GM18858 (cell line): ENCODE measurements around the gene PRKCA.
A peak's percentile ranks its signal among the peaks of the same experiment; 100 is the strongest.
"Not testable (repeated sequence)": the region's sequence is repeated elsewhere in the genome, so short reads cannot be mapped to it uniquely, and the experiment has no call there.

ENCODE experiments used
- ATAC-seq: cut with Tn5 transposase; IDR thresholded peaks from one replicate; pipeline ENCODE4 v1.9.1; 2021; ENCODE audit not compliant: unreplicated experiment

Gene PRKCA

GRCh38 chr17:66435182-66435581 lies 132.8 kb downstream of the PRKCA start:
- ATAC-seq = no peak

- ATAC-seq = no peak
Measured at GRCh38 chr17:66436631-66437030, 134.2 kb downstream of the PRKCA start.

GRCh38 chr17:66437476-66438026 lies 135.1 kb downstream of the PRKCA start:
- no peak for ATAC-seq

DNA sequence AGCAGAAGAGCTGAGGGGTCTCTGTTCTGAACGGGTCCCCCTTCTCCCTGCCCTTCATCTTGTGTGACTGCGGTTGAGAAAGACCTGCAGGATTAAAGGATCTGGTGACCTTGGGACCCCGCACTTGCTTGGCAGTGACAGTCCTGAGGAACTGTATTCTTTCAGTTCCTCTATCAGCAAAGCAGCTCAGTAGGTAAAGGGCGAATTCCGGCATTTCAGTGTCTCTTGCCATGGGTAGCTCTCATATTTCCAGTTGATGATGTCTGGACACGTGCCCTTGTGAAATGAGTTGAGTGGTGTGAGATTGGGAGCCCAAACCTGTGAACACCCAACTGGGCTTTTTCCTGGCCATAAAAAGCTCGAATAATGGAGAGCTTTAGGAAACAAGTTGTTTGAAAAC lies 135.7 kb downstream of the PRKCA start:
- ATAC-seq = no peak

DNA sequence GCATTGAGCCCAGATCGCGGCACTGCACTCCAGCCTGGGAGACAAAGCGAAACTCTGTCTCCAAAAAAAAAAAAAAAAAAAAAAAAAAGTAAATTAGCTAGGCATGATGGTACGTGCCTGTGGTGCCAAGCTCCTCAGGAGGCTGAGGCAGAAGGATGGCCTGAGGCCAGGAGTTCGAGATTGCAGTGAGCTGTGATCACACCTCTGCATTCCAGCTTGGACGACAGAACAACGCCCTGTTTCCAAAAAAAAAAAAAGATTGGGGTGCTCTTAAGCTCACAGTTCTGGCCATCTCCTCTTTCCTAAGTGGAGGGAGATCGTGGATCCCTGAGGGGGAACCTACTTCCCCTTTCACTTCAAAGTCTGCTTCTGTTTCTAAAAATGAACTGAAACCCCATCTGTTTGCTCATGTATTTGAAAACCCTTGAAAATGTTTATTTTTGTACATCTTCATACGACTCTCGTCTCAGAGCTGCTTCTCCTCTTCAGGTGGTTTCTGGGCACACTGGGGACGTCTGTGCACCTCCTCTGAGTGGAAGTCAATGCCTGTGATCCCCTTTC lies 138.8 kb downstream of the PRKCA start:
- peak; percentile 88 for ATAC-seq

- no peak for ATAC-seq
Measured at GRCh38 chr17:66443166-66443565, 140.8 kb downstream of the PRKCA start.

- no peak for ATAC-seq
Measured at GRCh38 chr17:66443606-66444005, 141.2 kb downstream of the PRKCA start.

DNA sequence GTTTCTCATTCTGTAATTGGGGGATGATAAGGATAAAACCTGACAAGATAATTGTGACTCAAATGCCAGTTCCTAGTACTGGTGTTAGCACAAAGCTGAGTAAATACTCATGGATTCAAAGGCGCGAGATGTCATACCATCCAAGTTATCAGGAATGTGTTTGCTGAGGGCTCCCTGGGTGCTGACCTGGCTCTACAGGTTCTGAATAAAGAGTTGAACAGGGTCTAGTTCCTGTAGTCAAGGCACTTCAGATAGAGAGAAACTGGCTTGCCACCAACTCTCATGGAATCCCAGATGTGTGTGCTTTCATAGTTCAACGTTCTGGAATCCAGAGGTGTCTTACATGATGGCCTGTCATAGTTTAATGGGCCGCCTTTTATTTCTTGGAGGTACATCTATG lies 141.6 kb downstream of the PRKCA start:
- no peak for ATAC-seq

GRCh38 chr17:66445229-66445628 lies 142.8 kb downstream of the PRKCA start:
- ATAC-seq = no peak

GRCh38 chr17:66446419-66446818 lies 144.0 kb downstream of the PRKCA start:
- no peak for ATAC-seq

DNA sequence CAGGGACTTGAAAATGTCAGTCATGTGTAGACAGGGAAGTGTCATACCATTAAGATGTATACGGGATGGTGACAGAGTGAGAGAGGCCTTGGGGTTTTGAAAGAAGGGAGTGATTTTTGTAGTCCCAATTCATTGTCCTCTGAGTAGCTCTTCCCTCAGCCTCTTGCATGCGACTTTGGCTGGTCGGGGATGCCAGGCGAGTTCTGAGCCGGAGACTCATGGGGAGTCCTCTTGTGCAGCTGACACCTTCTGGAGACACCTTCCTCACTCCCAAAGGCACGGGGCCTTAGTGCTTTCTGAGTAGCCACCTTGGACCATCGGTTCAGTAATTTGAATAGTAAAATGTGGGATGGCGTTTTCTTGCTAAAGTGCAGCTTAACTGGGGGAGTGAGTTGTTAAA lies 144.7 kb downstream of the PRKCA start:
- ATAC-seq = no peak

GRCh38 chr17:66448026-66448639 lies 145.7 kb downstream of the PRKCA start:
- no peak for ATAC-seq

GRCh38 chr17:66449418-66449977 lies 147.1 kb downstream of the PRKCA start:
- no peak for ATAC-seq

DNA sequence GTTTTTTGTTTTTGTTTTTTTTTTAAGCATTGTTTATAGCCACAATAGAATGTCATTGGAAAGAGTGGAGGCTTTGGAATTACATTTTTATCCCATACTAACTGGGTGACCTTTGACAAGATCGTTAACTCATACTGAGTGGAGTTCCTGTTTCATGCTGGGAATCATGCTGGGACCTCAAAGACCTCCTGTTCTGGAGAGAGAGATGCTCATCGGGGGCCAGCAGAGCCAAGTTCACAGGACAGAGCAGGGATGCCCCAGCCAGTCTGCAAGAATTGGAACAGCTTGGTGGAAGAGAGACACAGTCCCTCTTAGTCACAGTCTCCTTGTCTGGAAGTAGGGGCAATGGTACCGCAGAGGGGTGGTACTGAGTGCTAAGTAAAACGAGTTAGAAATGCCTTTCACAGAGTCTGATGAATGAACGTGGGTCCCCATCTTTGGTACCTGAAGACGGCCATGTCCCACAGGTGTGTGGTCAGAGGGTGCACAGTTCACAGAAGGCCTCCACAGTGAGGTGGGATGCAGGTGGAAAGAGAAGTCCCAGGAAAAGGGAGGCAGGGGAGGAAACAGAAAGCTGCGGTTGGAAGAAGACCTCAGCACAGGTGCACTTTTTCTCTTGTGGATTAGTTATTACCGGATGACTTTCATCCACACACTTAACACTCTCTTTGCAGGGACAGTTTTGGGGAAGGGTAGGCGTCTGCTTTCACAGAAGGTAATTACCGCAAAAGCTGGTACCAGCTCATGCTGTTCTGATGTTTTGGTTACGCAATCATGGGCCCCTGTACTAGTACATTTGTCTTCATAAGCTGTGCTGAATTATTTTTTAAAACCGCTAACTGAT lies 147.8 kb downstream of the PRKCA start:
- ATAC-seq = no peak

DNA sequence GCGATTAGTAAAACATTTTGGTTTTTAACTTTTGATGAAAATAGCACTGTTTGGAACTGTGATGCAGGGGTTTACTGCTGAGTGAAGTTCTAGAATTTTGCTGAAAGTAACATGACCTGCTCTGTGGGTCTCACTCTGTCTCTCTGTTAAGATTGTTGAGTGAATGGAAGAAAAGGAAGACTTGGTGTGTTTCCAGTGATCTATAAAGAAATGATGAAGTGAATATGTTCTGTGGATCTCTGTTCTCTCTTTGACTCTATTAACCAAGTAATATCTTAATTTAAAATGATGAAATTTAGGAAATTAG lies 148.4 kb downstream of the PRKCA start:
- ATAC-seq = no peak

DNA sequence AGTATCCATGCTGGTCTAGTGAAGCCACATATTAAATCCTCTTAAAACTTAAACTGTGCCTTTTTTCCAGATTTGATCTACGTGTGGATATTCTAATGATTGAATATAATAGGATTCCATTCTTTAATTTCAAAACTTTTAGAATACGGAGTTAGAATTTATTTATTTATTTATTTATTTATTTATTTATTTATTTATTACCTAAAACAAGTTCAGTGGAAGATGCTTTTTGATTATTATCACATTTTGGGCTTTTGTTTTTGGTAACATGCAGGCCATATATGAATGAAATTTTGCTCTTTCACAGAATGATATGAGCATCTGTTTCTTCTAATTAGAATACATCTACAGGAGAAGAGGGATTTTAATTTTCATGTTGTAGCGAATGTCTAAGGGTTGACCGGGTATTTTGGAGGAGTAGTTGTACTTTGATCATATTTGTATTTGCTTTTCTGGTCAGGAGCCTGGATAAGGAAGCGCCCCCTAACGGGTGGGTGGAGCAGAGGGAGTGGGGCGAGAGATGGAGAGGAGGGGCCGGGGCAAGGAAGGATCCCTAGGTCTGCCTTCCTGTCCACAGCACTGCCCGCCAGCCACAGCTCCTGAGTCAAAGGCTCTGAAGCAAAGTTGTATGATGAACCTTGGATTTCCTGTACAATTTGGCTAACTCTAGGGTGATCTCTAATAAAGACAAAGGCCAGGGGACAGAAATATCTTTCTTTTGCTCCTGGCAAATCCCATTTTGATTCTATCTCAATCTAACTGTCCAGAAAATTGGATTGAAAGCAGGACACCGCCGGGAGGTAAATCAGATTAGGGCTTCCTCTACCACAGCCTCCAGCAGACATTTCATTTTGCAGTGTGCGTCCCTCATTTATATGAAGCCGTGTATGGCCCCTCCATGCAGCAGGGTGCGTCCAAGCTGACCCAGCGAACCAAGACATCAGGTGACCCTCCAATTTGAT lies 149.1 kb downstream of the PRKCA start:
- ATAC-seq = no peak

GRCh38 chr17:66455060-66455459 lies 152.6 kb downstream of the PRKCA start:
- no peak for ATAC-seq

- ATAC-seq = not testable (repeated sequence)
Measured at GRCh38 chr17:66457499-66457898, 155.1 kb downstream of the PRKCA start.

DNA sequence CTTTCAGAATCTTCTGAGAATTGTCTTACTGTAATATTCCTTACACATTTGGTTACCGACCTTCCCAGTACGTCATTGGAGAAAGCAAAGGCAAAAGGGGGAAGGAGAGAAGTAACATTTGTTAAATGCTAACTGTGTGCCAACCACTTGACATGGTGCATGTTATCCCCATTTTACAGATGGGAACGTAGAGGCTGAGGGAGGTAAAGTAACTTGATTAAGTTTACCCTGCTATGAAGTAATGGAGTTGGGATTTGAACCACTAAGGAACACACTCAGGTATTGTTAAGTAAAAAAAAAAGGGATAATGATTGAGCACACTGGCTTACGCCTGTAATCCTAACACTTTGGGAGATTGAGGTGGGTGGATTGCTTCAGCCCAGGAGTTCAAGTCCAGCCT lies 156.4 kb downstream of the PRKCA start:
- ATAC-seq = no peak

GRCh38 chr17:66459811-66460270 lies 157.4 kb downstream of the PRKCA start:
- ATAC-seq = no peak

- ATAC-seq = no peak
Measured at GRCh38 chr17:66460558-66460957, 158.1 kb downstream of the PRKCA start.
